H9 (cell line): ENCODE results near the gene GABRD. TPM values are rescaled to one million over a fixed set of nuclear protein-coding genes. Genes with fewer than 3 reads are reported as not detected.

Experiments
- DNase-seq: peaks from one replicate; pipeline ENCODE4 v3.0.0-alpha.2; 2017
- H2AFZ ChIP-seq: one replicate; pipeline ENCODE4 v1.6.1; 2013; ENCODE audit warnings: mild to moderate bottlenecking, low read length, control low read depth, moderate library complexity
- H2AK5ac ChIP-seq: 2 replicates; pipeline ENCODE4 v1.6.1; 2013; ENCODE audit warnings: low read length, control low read depth, mixed read lengths; ENCODE audit not compliant: insufficient read length
- H2BK120ac ChIP-seq: one replicate; pipeline ENCODE4 v1.6.1; 2013; ENCODE audit warnings: low read depth, mild to moderate bottlenecking, low read length, control low read depth, inconsistent platforms; ENCODE audit not compliant: poor library complexity, severe bottlenecking
- H2BK12ac ChIP-seq: 2 replicates; pipeline ENCODE4 v1.6.1; 2013; ENCODE audit warnings: low read length, control low read depth, mixed read lengths, low read depth; ENCODE audit not compliant: insufficient read length
- H2BK15ac ChIP-seq: 2 replicates; pipeline ENCODE4 v1.6.1; 2013; ENCODE audit warnings: low read depth, low read length, control low read depth
- H2BK20ac ChIP-seq: one replicate; pipeline ENCODE4 v1.6.1; 2013; ENCODE audit warnings: low read depth, mild to moderate bottlenecking, low read length, control low read depth, inconsistent platforms; ENCODE audit not compliant: poor library complexity, severe bottlenecking
- H2BK5ac ChIP-seq: 2 replicates; pipeline ENCODE4 v1.6.1; 2013; ENCODE audit warnings: low read length, control low read depth, mixed read lengths; ENCODE audit not compliant: insufficient read length
- H3K14ac ChIP-seq: 2 replicates; pipeline ENCODE4 v1.6.1; 2013; ENCODE audit warnings: low read length, control low read depth; ENCODE audit not compliant: insufficient read depth
- H3K18ac ChIP-seq: 2 replicates; pipeline ENCODE4 v1.6.1; 2013; ENCODE audit warnings: low read depth, mild to moderate bottlenecking, mixed read lengths, low read length, control low read depth; ENCODE audit not compliant: insufficient read length
- H3K23ac ChIP-seq: 2 replicates; pipeline ENCODE4 v1.6.1; 2013; ENCODE audit warnings: low read length, control low read depth, mixed read lengths, low read depth; ENCODE audit not compliant: insufficient read length
- H3K23me2 ChIP-seq: 2 replicates; pipeline ENCODE4 v1.6.1; 2013; ENCODE audit warnings: low read depth, mild to moderate bottlenecking, mixed read lengths, low read length, control low read depth; ENCODE audit not compliant: insufficient read length, poor library complexity, severe bottlenecking
- H3K27ac ChIP-seq: 2 replicates; pipeline ENCODE4 v1.5.1; 2013; ENCODE audit warnings: low read length, control low read depth, mixed read lengths, low read depth; ENCODE audit not compliant: insufficient read length
- H3K27me3 ChIP-seq: 2 replicates; pipeline ENCODE4 v1.6.1; 2013; ENCODE audit warnings: low read length, control low read depth, inconsistent platforms; ENCODE audit not compliant: insufficient read depth
- H3K4ac ChIP-seq: 2 replicates; pipeline ENCODE4 v1.6.1; 2013; ENCODE audit warnings: low read depth, mild to moderate bottlenecking, control low read depth, inconsistent platforms, low read length, moderate library complexity
- H3K4me1 ChIP-seq: 2 replicates; pipeline ENCODE4 v1.6.1; 2013; ENCODE audit warnings: low read length, control low read depth, inconsistent platforms; ENCODE audit not compliant: insufficient read depth
- H3K4me2 ChIP-seq: 2 replicates; pipeline ENCODE4 v1.6.1; 2013; ENCODE audit warnings: low read length, control low read depth, mixed read lengths; ENCODE audit not compliant: insufficient read length, insufficient read depth
- H3K56ac ChIP-seq: 2 replicates; pipeline ENCODE4 v1.6.1; 2013; ENCODE audit warnings: low read depth, mild to moderate bottlenecking, mixed read lengths, low read length, control low read depth; ENCODE audit not compliant: insufficient read length
- H3K79me1 ChIP-seq: 2 replicates; pipeline ENCODE4 v1.6.1; 2013; ENCODE audit warnings: low read depth, mild to moderate bottlenecking, moderate library complexity, low read length, control low read depth, inconsistent platforms; ENCODE audit not compliant: insufficient read depth, poor library complexity, severe bottlenecking
- H3K79me2 ChIP-seq: 2 replicates; pipeline ENCODE4 v1.6.1; 2013; ENCODE audit warnings: low read length, control low read depth, inconsistent platforms; ENCODE audit not compliant: insufficient read depth
- H3K9ac ChIP-seq: 2 replicates; pipeline ENCODE4 v1.6.1; 2013; ENCODE audit warnings: low read length, control low read depth, mixed read lengths; ENCODE audit not compliant: insufficient read length; ENCODE audit errors: extremely low read depth
- H3K9me3 ChIP-seq: one replicate; pipeline ENCODE4 v1.6.1; 2013; ENCODE audit warnings: low read depth, low read length, inconsistent platforms; ENCODE audit not compliant: control insufficient read depth
- H3T11ph ChIP-seq: one replicate; pipeline ENCODE4 v1.6.1; 2013; ENCODE audit warnings: mild to moderate bottlenecking, low read length, control low read depth, inconsistent platforms
- H4K20me1 ChIP-seq: one replicate; pipeline ENCODE4 v1.6.1; 2013; ENCODE audit not compliant: control insufficient read depth, insufficient read length, insufficient read depth
- H4K5ac ChIP-seq: 2 replicates; pipeline ENCODE4 v1.6.1; 2013; ENCODE audit warnings: low read depth, mild to moderate bottlenecking, mixed read lengths, low read length, control low read depth; ENCODE audit not compliant: insufficient read length
- H4K8ac ChIP-seq: replicated peaks from 2 replicates; pipeline ENCODE4 v1.6.1; 2013; ENCODE audit warnings: low read length, control low read depth, mixed read lengths, low read depth; ENCODE audit not compliant: insufficient read length
- H4K91ac ChIP-seq: 2 replicates; pipeline ENCODE4 v1.6.1; 2013; ENCODE audit warnings: low read depth, mild to moderate bottlenecking, moderate library complexity, mixed read lengths, low read length, control low read depth; ENCODE audit not compliant: insufficient read length
- H3K27ac Mint-ChIP-seq, 3 experiments: 2 replicates in 2 of 3; 3 replicates in 1 of 3; pipeline ENCODE4 v1.8.0; 2020 to 2021; ENCODE audit warnings: mixed read lengths in 3 of 3, mild to moderate bottlenecking in 1 of 3, moderate library complexity in 1 of 3
- H3K27me3 Mint-ChIP-seq: 2 replicates; pipeline ENCODE4 v1.8.0; 2021; ENCODE audit warnings: low read depth, mild to moderate bottlenecking, moderate library complexity, mixed read lengths
- H3K36me3 Mint-ChIP-seq, 3 experiments: 2 replicates in 2 of 3; 3 replicates in 1 of 3; pipeline ENCODE4 v1.8.0; 2020 to 2021; ENCODE audit warnings: low read depth in 3 of 3, mixed read lengths in 3 of 3; ENCODE audit not compliant: insufficient read depth in 1 of 3
- H3K4me1 Mint-ChIP-seq, 2 experiments: 2 replicates each; pipeline ENCODE4 v1.8.0; 2020; ENCODE audit warnings: mixed read lengths in 2 of 2
- H3K4me3 Mint-ChIP-seq, 2 experiments: 2 replicates in 1 of 2; 3 replicates in 1 of 2; pipeline ENCODE4 v1.8.0; 2020 to 2021; ENCODE audit warnings: mild to moderate bottlenecking in 2 of 2, mixed read lengths in 2 of 2, moderate library complexity in 1 of 2
- H3K9me3 Mint-ChIP-seq, 2 experiments: 2 replicates in 1 of 2; 3 replicates in 1 of 2; pipeline ENCODE4 v1.8.0; 2020; ENCODE audit warnings: mild to moderate bottlenecking in 2 of 2, mixed read lengths in 2 of 2, moderate library complexity in 1 of 2
- CTCF ChIP-seq: fragments of 200-600 bp; sonication (generic); conservative IDR thresholded peaks from 3 replicates; pipeline ENCODE4 v1.8.0; 2021; ENCODE audit warnings: antibody characterized with exemption, mild to moderate bottlenecking
- WGBS: extraction: QIAGEN DNeasy Blood & Tissue Kit; methylation state at CpG from one replicate; pipeline ENCODE4 v1.1.7; 2013; ENCODE audit warnings: missing lambda C conversion rate, low lambda C conversion rate, mixed read lengths; ENCODE audit not compliant: insufficient read length; ENCODE audit errors: extremely low coverage; 5-methylcytosine and 5-hydroxymethylcytosine counted together
- total RNA-seq: library from RNA; stranded (reverse); gene quantifications from 2 replicates; pipeline ENCODE4 v1.2.1, GENCODE V29; 2021

GABRD gene
- total RNA-seq, 1 experiment from 2014 or later = 0.59 TPM

DNA sequence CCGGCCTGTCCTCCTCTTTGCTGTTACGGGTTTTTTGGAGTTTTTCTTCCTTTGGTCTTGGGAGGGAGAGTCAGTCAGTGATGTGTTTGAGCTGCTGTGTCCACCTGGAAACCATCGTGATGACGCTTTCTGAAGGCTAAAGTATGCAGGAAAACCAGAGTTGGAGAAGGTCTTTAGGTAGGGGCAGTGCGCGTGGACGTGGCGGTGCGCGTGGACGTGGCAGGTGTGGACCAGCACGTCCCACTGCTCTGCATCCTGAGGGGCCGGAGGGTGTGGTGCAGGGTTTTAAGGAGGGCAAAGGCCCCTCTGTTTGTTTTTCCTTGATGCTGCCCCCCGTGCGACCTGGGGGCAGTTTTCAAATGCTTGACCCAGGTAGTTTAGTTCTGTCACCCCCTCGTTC is 61.0 kb downstream of the GABRD start:
- Histone ChIP-seq H4K5ac (no peak overlapping the region), H3K23ac (no peak overlapping the region), H3K18ac (no peak overlapping the region), H3K56ac (no peak overlapping the region), H3K79me1 (no peaks in the 10 kb centered on the region), H2BK15ac (no peak overlapping the region), H2BK12ac (no peak overlapping the region), H4K20me1 (no peaks in the 10 kb centered on the region), H3K27ac (no peak overlapping the region), H3K9ac (no peak overlapping the region), H3K4me1 (no peaks in the 10 kb centered on the region), H2BK20ac (no peak overlapping the region), H2AK5ac (no peak overlapping the region), H4K8ac (no peak overlapping the region), H3K4me2 (no peak overlapping the region), H2AFZ (no peak overlapping the region), H3K14ac (no peak overlapping the region), H3K79me2 (peaks cover 3% of the 10 kb centered on the region; the same call in 1 of the 2 replicates), H3T11ph (no peak overlapping the region), H4K91ac (no peak overlapping the region), H2BK5ac (no peak overlapping the region), H3K9me3 (peaks cover 5% of the 10 kb centered on the region), H3K27me3 (no peaks in the 10 kb centered on the region), H3K4ac (no peak overlapping the region), H2BK120ac (no peak overlapping the region), H3K23me2 (no peaks in the 10 kb centered on the region)
- WGBS = no CpG with 5 or more reads among the region's 16 CpGs
- Mint-ChIP-seq H3K9me3 (peaks cover 15 to 21% of the 10 kb centered on the region in 2 experiments), H3K27ac (no peak overlapping the region), H3K4me3 (no peak overlapping the region), H3K27me3 (no peaks in the 10 kb centered on the region; the same call in 1 of the 2 replicates), H3K36me3 (peaks cover 28 to 40% (median 33%) of the 10 kb centered on the region in 3 experiments), H3K4me1 (peaks cover 0 to under 1% of the 10 kb centered on the region in 2 experiments; a peak in 1 of 4 replicates)
- DNase-seq = no peak
- no peak for TF ChIP-seq CTCF

Other genes starting within 250 kb of the GABRD start
- 104 and 105 TPM in 2 replicates for gene NADK, start 240.9 kb upstream of the GABRD start, total RNA-seq
- gene GNB1, start 128.3 kb upstream of the GABRD start, total RNA-seq = 382 and 400 TPM in 2 replicates
- 1.4 and 1.7 TPM in 2 replicates for gene CALML6, start 104.1 kb upstream of the GABRD start, total RNA-seq
- 9.6 and 11.3 TPM in 2 replicates for gene TMEM52, start 100.1 kb upstream of the GABRD start, total RNA-seq
- 0.28 and 0.44 TPM in 2 replicates for gene CFAP74, start 15.6 kb upstream of the GABRD start, total RNA-seq
- 42.0 and 48.4 TPM in 2 replicates for gene PRKCZ, start 31.1 kb downstream of the GABRD start, total RNA-seq
- 119 and 125 TPM in 2 replicates for gene FAAP20, start 175.4 kb downstream of the GABRD start, total RNA-seq
- 88.8 and 89.5 TPM in 2 replicates for gene SKI, start 209.0 kb downstream of the GABRD start, total RNA-seq